Adrenal gland (tissue), 12 donors: Measurements from ENCODE around the gene TCP11. TPM values are rescaled to one million over a fixed set of nuclear protein-coding genes. Genes with fewer than 3 reads are reported as not detected.

ENCODE experiments used
- DNase-seq, 7 donors: peaks; one replicate each; pipeline ENCODE4 v3.0.0-alpha.2; 2019 to 2020
- H3K27ac ChIP-seq, 5 donors: fragments of 200-600 bp; sonication (generic) in 4 of 5; 1 replicate in 3 of 5; 2 replicates in 2 of 5; pipeline versions ENCODE4 v1.5.1 to v1.8.0; 2016 to 2020; ENCODE audit warnings: mild to moderate bottlenecking in 1 of 5
- H3K27me3 ChIP-seq: fragments of 200-600 bp; 2 replicates; pipeline ENCODE4 v1.8.0; 2021
- H3K36me3 ChIP-seq, 2 donors: fragments of 200-600 bp; replicated peaks in 1 of 2; 1 replicate in 1 of 2; 2 replicates in 1 of 2; pipeline versions ENCODE4 v1.5.1 to v1.8.0; 2018 to 2022
- H3K4me1 ChIP-seq, 2 donors: fragments of 200-600 bp; replicated peaks in 1 of 2; 1 replicate in 1 of 2; 2 replicates in 1 of 2; pipeline versions ENCODE4 v1.5.1 to v1.8.0; 2018 to 2021
- H3K4me3 ChIP-seq, 4 donors: fragments of 200-600 bp; sonication (generic) in 3 of 4; one replicate each; pipeline ENCODE4 v1.5.1; 2016 to 2018
- H3K9me3 ChIP-seq, 3 donors: fragments of 200-600 bp; sonication (generic) in 1 of 3; replicated peaks in 1 of 3; 1 replicate in 2 of 3; 2 replicates in 1 of 3; pipeline versions ENCODE4 v1.5.1 to v1.8.0; 2016 to 2021
- CTCF ChIP-seq, 6 experiments: fragments of 450-650 bp in 4 of 6; fragments of 200-600 bp in 2 of 6; sonication (generic) in 1 of 6; IDR thresholded peaks; 1 replicate in 5 of 6; 2 replicates in 1 of 6; pipeline versions ENCODE4 v1.5.1 to v1.8.0; 2016 to 2021; ENCODE audit warnings: antibody characterized with exemption in 6 of 6, mild to moderate bottlenecking in 2 of 6, moderate library complexity in 1 of 6
- POLR2A ChIP-seq, 2 donors: fragments of 450-650 bp; IDR thresholded peaks; one replicate each; pipeline ENCODE4 v1.6.1; 2017; ENCODE audit warnings: antibody characterized with exemption in 2 of 2, mild to moderate bottlenecking in 2 of 2, moderate library complexity in 1 of 2
- WGBS, 4 donors: extraction: QIAGEN DNeasy Blood & Tissue Kit in 2 of 4; methylation state at CpG; one replicate each; pipeline versions ENCODE4 v1.1.5 to v1.1.7; 2013 to 2017; 5-methylcytosine and 5-hydroxymethylcytosine counted together
- intact Hi-C, 2 donors: fragments of 100-400 bp; cut with DNase I; formaldehyde crosslinking; loops; one replicate each; pipeline versions ENCODE4 v1.14.1 to v1.15.0; 2022 to 2023
- polyA plus RNA-seq, 3 donors: library from polyadenylated mRNA; stranded (reverse); fragments of 200-250 nt in 2 of 3; fragments of 350-450 nt in 1 of 3; fragmentation: Illumina TruSeq in 1 of 3; extraction: RNeasy Lipid Tissue Mini Kit (QIAGEN cat#74804) in 1 of 3; gene quantifications; one replicate each; pipeline ENCODE4 v1.2.3, GENCODE V29; 2013 to 2014
- total RNA-seq, 9 donors: library from RNA; depleted of rRNA in 4 of 9; stranded (reverse); fragments of >200 nt in 4 of 9; fragments of 120-200 nt in 1 of 9; fragmentation: NEBNext Ultra II Directional in 1 of 9; extraction: Animal tissue kit (Norgen Biotek cat#: 25700) in 1 of 9; gene quantifications; one replicate each; pipeline versions ENCODE4 v1.1.0 to v1.2.4, GENCODE V29; 2013 to 2023
- donor health status: healthy with polysubstance abuse.
- donor health status: Bipolar disorder and iron deficiency.
- donor health status: DM: yes; HTN: yes; CAD: no.
- donor health status: DM: no; HTN: no; CAD: no.
- donor health status: DM: no; HTN: no; CAD: no.
- donor health status: DM: yes; HTN: yes; CAD: no.

The TCP11 gene
- total and polyA plus RNA-seq, 12 donors = 0.13 to 0.40 (median 0.28) TPM; not detected in 7

GRCh38 chr6:35164868-35165267, 23.7 kb upstream of the TCP11 start:
- Histone ChIP-seq H3K27me3 (no peaks in the 10 kb centered on the region), H3K4me1 (peaks cover 9 to 17% of the 10 kb centered on the region in 2 donors), H3K36me3 (no peaks in the 10 kb centered on the region), H3K27ac (no peak overlapping the region), H3K9me3 (no peaks in the 10 kb centered on the region), H3K4me3 (no peak overlapping the region)
- WGBS, 4 donors = 88 to 95% (median 92%) methylated on average over 4 of the region's 4 CpGs
- no peak for TF ChIP-seq CTCF (IDR thresholded peaks at IDR 0.05)
- TF ChIP-seq POLR2A (IDR thresholded peaks at IDR 0.05) = no peak
- no peak for DNase-seq
- intact Hi-C loops = no loop called here

- Histone ChIP-seq H3K27ac (no peak overlapping the region), H3K9me3 (no peaks in the 10 kb centered on the region), H3K36me3 (no peaks in the 10 kb centered on the region), H3K27me3 (no peaks in the 10 kb centered on the region), H3K4me1 (peaks cover 9 to 17% of the 10 kb centered on the region in 2 donors), H3K4me3 (no peak overlapping the region)
- TF ChIP-seq CTCF (IDR thresholded peaks at IDR 0.05) (no peak), POLR2A (IDR thresholded peaks at IDR 0.05) (no peak)
- 83 to 86% (median 85%) methylated on average over 5 to 6 of the region's 6 CpGs for WGBS, 4 donors
- no peak for DNase-seq
- intact Hi-C loops = no loop called here
Measured at GRCh38 chr6:35164277-35164676, 23.1 kb upstream of the TCP11 start.

- Histone ChIP-seq H3K4me3 (no peak overlapping the region), H3K27me3 (no peaks in the 10 kb centered on the region), H3K9me3 (no peaks in the 10 kb centered on the region), H3K4me1 (peaks cover 9 to 17% of the 10 kb centered on the region in 2 donors), H3K27ac (no peak overlapping the region), H3K36me3 (no peaks in the 10 kb centered on the region)
- intact Hi-C loops = no loop called here
- TF ChIP-seq CTCF (IDR thresholded peaks at IDR 0.05) (no peak), POLR2A (IDR thresholded peaks at IDR 0.05) (no peak)
- WGBS, 4 donors = 66 to 90% (median 82%) methylated on average over 7 of the region's 7 CpGs
- no peak for DNase-seq
Measured at GRCh38 chr6:35163836-35164235, 22.7 kb upstream of the TCP11 start.

- TF ChIP-seq POLR2A (IDR thresholded peaks at IDR 0.05) = no peak
- TF ChIP-seq CTCF (IDR thresholded peaks at IDR 0.05) = no peak
- Histone ChIP-seq H3K27me3 (no peaks in the 10 kb centered on the region), H3K4me1 (peaks cover 9 to 17% of the 10 kb centered on the region in 2 donors), H3K27ac (peak overlapping the region in 1 of 5 donors; percentile 59), H3K9me3 (no peaks in the 10 kb centered on the region), H3K36me3 (no peaks in the 10 kb centered on the region), H3K4me3 (no peak overlapping the region)
- intact Hi-C loops = no loop called here
- WGBS, 4 donors = 32 to 46% (median 37%) methylated on average over 5 of the region's 5 CpGs
- DNase-seq = peak in 6 of 7 donors; percentile 45 to 75 (median 64)
Measured at GRCh38 chr6:35161776-35162607, 20.9 kb upstream of the TCP11 start.
